Left colon (tissue), 2 donors: Measurements from ENCODE around the gene P2RX6. TPM values are rescaled to one million over a fixed set of nuclear protein-coding genes. Genes with fewer than 3 reads are reported as not detected.
"Not testable (repeated sequence)": the region's sequence is repeated elsewhere in the genome, so short reads cannot be mapped to it uniquely, and the experiment has no call there.

Source experiments
- ATAC-seq: fragments of 200-7000 bp; cut with Tn5 transposase; one replicate; pipeline ENCODE4 v1.9.1; 2020; ENCODE audit warnings: mild to moderate bottlenecking, moderate library complexity
- DNase-seq, 2 donors: peaks; one replicate each; pipeline ENCODE4 v3.0.0-alpha.2; 2020
- intact Hi-C, 2 donors: fragments of 100-400 bp; cut with DNase I in 1 of 2; cut with micrococcal nuclease in 1 of 2; formaldehyde crosslinking; loops; one replicate each; pipeline versions ENCODE4 v1.11.2 to v1.14.0; 2022; cut with DNase I, micrococcal nuclease
- total RNA-seq, 2 donors: library from RNA; stranded (reverse); fragmentation: NEBNext Ultra II Directional; extraction: Animal tissue kit (Norgen Biotek cat#: 25700); gene quantifications; one replicate each; pipeline ENCODE4 v1.2.1, GENCODE V29; 2021
- donor health status: DM: no; HTN: no; CAD: no.
- donor health status: DM: yes; HTN: yes; CAD: no.

Gene P2RX6
- total RNA-seq, 2 donors from 2014 or later, result 0.73 to 1.5 TPM

- intact Hi-C loops, result no loop called here
- ATAC-seq (peak; percentile 94), DNase-seq (peak; percentile 86 to 88)
Measured at GRCh38 chr22:21045585-21046294, 30.8 kb downstream of the P2RX6 start, which contains the start of gene LRRC74B. Gene LRRC74B (plus strand): TSS chr22:21045946. CDS start chr22:21045987, 41 bp downstream.

- DNase-seq (no peak), ATAC-seq (no peak)
- intact Hi-C loops, result no loop called here
Measured at GRCh38 chr22:21047035-21047661, 32.2 kb downstream of the P2RX6 start.

- no peak for DNase-seq
- no peak for ATAC-seq
- intact Hi-C loops, result no loop called here
Measured at GRCh38 chr22:21047730-21048129, 32.8 kb downstream of the P2RX6 start.

GRCh38 chr22:21048448-21048847 lies 33.5 kb downstream of the P2RX6 start:
- intact Hi-C loops, DNase-seq, ATAC-seq: not testable (repeated sequence)

- DNase-seq, intact Hi-C loops, ATAC-seq: not testable (repeated sequence)
Measured at GRCh38 chr22:21048965-21049364, 34.0 kb downstream of the P2RX6 start.

- intact Hi-C loops, result no loop called here
- ATAC-seq (no peak), DNase-seq (no peak)
Measured at GRCh38 chr22:21051145-21051830, 36.3 kb downstream of the P2RX6 start.

GRCh38 chr22:21051831-21052400 lies 37.0 kb downstream of the P2RX6 start:
- ATAC-seq, result no peak
- no peak for DNase-seq
- intact Hi-C loops, result no loop called here

GRCh38 chr22:21052715-21053459 lies 37.9 kb downstream of the P2RX6 start:
- ATAC-seq (peak; percentile 41), DNase-seq (no peak)
- intact Hi-C loops, result no loop called here

DNA sequence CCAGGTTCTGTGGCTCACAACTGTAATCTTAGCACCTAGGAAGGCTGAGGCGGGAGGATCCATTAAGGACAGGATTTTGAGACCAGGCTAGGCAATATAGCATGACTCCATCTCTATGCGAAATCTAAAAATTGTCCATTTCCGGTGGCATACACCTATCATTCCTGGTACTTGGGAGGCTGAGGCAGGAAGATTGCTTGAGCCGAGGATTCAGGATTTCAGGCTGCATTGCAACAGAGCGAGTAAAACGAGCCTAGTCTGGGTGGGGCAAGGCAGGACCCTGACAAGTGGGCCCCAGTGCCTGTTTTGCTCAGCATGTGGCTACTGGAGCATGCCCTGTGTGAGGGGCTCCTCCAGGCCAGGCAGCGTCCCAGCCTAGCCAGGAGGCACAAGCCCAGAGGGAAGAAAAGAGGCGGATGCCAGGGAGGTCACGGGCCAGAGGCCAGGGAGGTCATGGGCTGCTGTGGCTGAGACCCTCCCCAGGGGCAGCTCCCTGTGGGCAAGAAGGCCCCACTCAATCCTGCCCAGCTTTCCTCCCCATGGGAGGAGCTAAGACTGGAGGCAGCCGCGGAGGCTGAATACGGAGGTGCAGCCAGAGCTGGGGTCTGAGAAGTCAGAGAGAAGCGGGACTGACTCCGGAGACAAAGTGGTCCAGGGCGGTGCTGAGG lies 39.2 kb downstream of the P2RX6 start:
- no peak for ATAC-seq
- intact Hi-C loops, result no loop called here
- no peak for DNase-seq

DNA sequence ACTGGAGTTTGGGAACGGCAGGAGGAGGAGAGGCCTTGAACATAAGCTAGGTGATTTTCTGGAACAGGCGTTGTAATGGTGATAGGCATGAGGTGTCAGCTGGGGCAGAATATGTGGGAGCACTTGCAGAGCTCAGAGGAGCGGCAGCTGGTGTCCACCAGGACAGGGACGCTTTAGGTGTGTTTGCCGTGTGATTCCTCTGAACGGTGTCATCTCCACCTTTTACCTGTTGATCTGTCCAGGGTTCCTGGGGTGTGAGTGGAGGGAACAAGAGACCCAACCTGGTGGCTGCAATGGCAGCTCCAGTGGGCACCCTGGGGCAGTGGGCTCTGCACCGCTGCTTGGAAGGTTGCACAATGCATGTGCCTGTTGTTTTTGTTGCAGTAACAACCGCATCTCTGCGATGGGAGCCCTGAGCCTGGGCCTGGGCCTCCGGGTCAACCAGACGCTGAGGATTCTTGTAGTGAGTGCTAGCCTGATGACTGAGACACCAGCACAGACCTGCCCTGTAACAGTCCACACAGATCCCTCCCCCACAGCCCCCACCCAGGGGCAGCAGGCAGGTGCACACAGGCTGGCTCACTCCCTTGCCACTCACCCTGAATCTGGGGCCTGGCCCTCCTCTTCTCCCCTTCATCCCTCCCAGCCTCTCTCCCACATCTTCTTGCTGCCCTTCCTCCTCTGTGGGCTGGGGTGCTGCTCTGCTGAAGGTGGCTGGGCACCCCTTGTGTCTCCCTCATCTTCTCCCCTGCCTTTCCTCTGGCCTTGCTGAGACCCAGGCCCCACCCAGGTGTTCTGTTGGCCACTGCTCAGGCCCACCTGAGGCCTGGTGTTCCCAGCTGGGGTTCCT lies 40.0 kb downstream of the P2RX6 start:
- intact Hi-C loops, result no loop called here
- ATAC-seq (no peak), DNase-seq (no peak)

DNA sequence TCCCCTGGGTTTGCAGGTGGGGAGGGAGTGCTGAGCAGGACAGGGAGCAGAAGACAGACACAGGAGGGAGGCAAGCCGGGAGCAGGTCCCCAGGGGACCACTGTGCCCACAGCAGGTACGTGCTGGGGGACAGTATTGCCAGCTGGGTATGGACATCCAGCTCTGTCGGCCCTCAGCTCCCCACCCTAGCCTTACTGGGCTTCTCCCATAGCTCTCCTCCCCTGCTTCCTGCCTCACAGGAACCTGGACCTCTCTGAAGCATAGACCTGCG lies 40.5 kb downstream of the P2RX6 start:
- intact Hi-C loops, result no loop called here
- DNase-seq (no peak), ATAC-seq (no peak)

DNA sequence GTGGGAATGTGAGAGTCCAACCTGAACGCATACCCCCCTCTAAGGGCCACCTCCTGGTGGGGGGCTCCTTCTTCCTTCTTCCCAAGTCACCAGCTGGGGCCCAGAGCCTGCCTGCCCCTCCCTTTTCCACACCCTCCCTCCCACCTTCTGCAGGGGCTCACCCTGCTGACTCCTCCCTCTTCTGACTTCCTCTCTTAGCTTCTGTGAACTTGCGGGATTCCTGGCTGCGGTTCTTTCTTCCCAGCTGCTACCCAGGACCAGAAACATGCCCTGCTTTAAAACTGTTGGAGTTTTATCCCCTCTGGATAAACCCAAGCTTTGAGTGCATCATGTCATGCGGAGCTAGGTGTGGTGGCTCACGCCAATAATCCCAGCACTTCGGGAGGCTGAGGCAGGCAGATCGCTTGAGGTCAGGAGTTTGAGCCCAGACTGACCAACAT lies 40.9 kb downstream of the P2RX6 start:
- intact Hi-C loops, result no loop called here
- DNase-seq (no peak), ATAC-seq (no peak)

GRCh38 chr22:21060363-21060762 lies 45.4 kb downstream of the P2RX6 start:
- ATAC-seq, intact Hi-C loops: not testable (repeated sequence)

DNA sequence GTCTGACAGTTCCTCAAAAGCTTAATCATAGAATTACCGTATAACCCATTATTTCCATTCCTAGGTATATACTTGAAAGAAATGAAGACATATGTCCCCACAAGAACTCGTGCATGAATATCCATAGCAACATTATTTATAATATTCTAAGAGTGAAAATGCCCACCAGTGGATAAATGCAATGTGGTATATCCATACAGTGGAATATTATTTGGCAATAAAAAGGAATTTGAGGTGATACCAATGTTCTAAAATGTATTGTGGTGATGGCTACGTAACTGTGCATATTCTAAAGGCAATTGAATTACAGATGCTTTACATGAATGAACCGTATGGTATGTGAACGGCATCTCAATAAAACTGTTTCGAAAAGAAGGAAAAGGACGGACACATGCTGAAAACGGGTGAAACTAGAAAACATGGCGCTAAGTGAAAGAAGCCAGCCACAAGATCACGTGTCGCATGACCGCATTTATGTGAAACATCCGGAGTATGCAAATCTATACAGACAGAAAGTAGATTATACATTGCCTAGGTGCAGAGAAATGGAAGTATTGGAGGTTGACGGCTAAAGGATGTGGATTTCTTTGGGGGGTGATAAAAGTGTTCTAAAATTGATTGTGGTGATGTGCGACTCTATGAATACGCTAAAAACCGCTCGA lies 46.8 kb downstream of the P2RX6 start:
- intact Hi-C loops, ATAC-seq, DNase-seq: not testable (repeated sequence)

More at GRCh38 chr22:21060363-21060762, 45.4 kb downstream of the P2RX6 start:
- not testable (repeated sequence) for DNase-seq

DNA sequence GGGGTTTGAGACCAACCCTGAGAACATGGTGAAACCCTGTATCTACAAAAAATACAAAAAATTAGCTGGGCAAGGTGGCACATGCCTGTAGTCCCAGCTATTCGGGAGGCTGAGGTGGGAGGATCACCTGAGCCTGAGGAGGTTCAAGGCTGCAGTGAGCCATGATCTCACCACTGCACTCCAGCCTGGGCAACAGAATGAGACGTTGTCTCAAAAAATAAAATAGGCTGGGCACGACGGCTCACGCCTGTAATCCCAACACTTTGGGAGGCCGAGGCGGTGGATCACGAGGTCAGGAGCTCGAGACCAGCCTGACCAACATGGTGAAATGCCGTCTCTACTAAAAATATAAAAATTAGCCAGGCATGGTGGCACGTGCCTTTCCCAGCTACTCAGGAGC lies 49.5 kb downstream of the P2RX6 start:
- ATAC-seq, intact Hi-C loops, DNase-seq: not testable (repeated sequence)

GRCh38 chr22:21064917-21065864 lies 50.2 kb downstream of the P2RX6 start:
- DNase-seq (no peak), ATAC-seq (no peak)
- intact Hi-C loops, result no loop called here
